ENCODE data around the gene MRPL23.
A peak's percentile ranks its signal among the peaks of the same experiment; 100 is the strongest.

The MRPL23 gene

GRCh38 chr11:1946812-1947484, at the start of gene MRPL23:
TSS of gene MRPL23 (plus strand) at chr11:1947332. CDS start at chr11:1947363, 31 bp downstream.
- peaks cover 4% of the 10 kb centered on the region for H3K27me3 Mint-ChIP-seq
- intact Hi-C loops (cut with micrococcal nuclease), result no loop called here
- H3K27ac Mint-ChIP-seq, result no peak within 1 kb of the TSS
- H3K4me1 Mint-ChIP-seq (ENCODE audit: low read depth), result no peaks in the 10 kb centered on the region
- H3K36me3 Mint-ChIP-seq (ENCODE audit: low read depth), result no peaks in the 10 kb centered on the region
- no peak within 1 kb of the TSS for H3K4me3 Mint-ChIP-seq
- H3K9me3 Mint-ChIP-seq, result no peaks in the 10 kb centered on the region

DNA sequence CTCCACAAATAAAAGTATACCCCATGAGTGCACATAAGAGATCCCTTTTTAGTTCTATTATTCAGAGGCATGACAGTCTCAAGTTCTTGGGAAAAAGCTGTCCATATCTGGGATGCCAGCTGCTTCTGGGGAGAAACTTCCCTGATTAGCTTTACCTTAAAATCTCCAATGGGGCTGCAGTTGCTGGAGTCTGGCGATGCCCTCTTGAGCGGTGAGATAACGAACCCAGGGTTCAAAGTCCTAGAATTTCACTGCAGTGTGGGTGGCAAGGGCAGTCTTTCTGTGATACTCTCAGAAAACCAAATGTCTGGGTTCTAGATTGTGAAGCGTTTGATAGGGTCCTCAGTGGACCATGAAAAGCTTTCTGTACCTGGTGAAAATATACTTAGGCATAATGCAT, 48.0 kb upstream of the MRPL23 start:
- Mint-ChIP-seq H3K27me3 (peaks cover 6% of the 10 kb centered on the region), H3K27ac (no peak overlapping the region), H3K36me3 (ENCODE audit: low read depth) (no peaks in the 10 kb centered on the region), H3K9me3 (no peaks in the 10 kb centered on the region), H3K4me1 (ENCODE audit: low read depth) (peaks cover 18% of the 10 kb centered on the region), H3K4me3 (no peak overlapping the region)
- intact Hi-C loops (cut with micrococcal nuclease), result no loop called here

GRCh38 chr11:1899686-1900085, 47.4 kb upstream of the MRPL23 start:
- no peak overlapping the region for H3K4me3 Mint-ChIP-seq
- H3K4me1 Mint-ChIP-seq (ENCODE audit: low read depth), result peaks cover 18% of the 10 kb centered on the region
- intact Hi-C loops (cut with micrococcal nuclease), result no loop called here

GRCh38 chr11:1906181-1906580, 41.0 kb upstream of the MRPL23 start:
- intact Hi-C loops (cut with micrococcal nuclease), result no loop called here
- peaks cover 11% of the 10 kb centered on the region for H3K4me1 Mint-ChIP-seq (ENCODE audit: low read depth)
- no peak overlapping the region for H3K27ac Mint-ChIP-seq
- no peaks in the 10 kb centered on the region for H3K36me3 Mint-ChIP-seq (ENCODE audit: low read depth)
- no peaks in the 10 kb centered on the region for H3K9me3 Mint-ChIP-seq
- H3K27me3 Mint-ChIP-seq, result peaks cover 9% of the 10 kb centered on the region
- no peak overlapping the region for H3K4me3 Mint-ChIP-seq

More at GRCh38 chr11:1899686-1900085, 47.4 kb upstream of the MRPL23 start:
- H3K9me3 Mint-ChIP-seq, result no peaks in the 10 kb centered on the region
- peaks cover 6% of the 10 kb centered on the region for H3K27me3 Mint-ChIP-seq
- no peaks in the 10 kb centered on the region for H3K36me3 Mint-ChIP-seq (ENCODE audit: low read depth)
- no peak overlapping the region for H3K27ac Mint-ChIP-seq

GRCh38 chr11:1906611-1907423, 40.3 kb upstream of the MRPL23 start:
- H3K4me3 Mint-ChIP-seq, result no peak overlapping the region
- intact Hi-C loops (cut with micrococcal nuclease), result no loop called here
- no peaks in the 10 kb centered on the region for H3K36me3 Mint-ChIP-seq (ENCODE audit: low read depth)
- H3K27ac Mint-ChIP-seq, result no peak overlapping the region
- H3K9me3 Mint-ChIP-seq, result no peaks in the 10 kb centered on the region
- H3K27me3 Mint-ChIP-seq, result peaks cover 9% of the 10 kb centered on the region
- peaks cover 11% of the 10 kb centered on the region for H3K4me1 Mint-ChIP-seq (ENCODE audit: low read depth)

DNA sequence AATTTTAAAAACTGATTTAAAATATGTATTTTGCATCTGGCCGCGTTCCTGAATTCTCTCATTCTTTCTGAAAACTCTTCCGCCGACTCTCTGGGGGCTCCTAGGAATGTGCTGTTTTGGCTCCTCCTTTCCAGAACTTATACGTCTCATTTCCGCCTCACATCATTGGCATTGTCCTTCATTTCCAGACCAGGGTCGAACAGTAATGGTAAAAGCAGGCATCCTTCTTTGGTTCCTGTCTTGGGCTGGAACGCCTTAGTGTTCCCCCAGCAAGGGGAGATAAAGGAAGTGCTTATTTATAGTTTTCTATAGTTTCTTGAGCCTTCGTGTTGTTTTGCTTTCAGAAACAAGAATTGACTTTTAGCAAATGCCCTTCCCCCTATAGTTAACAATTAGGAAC, 38.5 kb upstream of the MRPL23 start:
- Mint-ChIP-seq H3K9me3 (no peaks in the 10 kb centered on the region), H3K4me3 (no peak overlapping the region), H3K36me3 (ENCODE audit: low read depth) (no peaks in the 10 kb centered on the region), H3K27me3 (peaks cover 12% of the 10 kb centered on the region), H3K27ac (no peak overlapping the region), H3K4me1 (ENCODE audit: low read depth) (peaks cover 26% of the 10 kb centered on the region)
- intact Hi-C loops (cut with micrococcal nuclease), result no loop called here

- Mint-ChIP-seq H3K4me1 (ENCODE audit: low read depth) (peaks cover 28% of the 10 kb centered on the region), H3K9me3 (no peaks in the 10 kb centered on the region), H3K4me3 (no peak overlapping the region), H3K27ac (no peak overlapping the region), H3K27me3 (peaks cover 12% of the 10 kb centered on the region), H3K36me3 (ENCODE audit: low read depth) (no peaks in the 10 kb centered on the region)
- intact Hi-C loops (cut with micrococcal nuclease), result no loop called here
Observed at GRCh38 chr11:1909524-1909923, 37.6 kb upstream of the MRPL23 start.

- Mint-ChIP-seq H3K4me1 (ENCODE audit: low read depth) (peaks cover 28% of the 10 kb centered on the region), H3K27ac (peak overlapping the region; percentile 65), H3K4me3 (no peak overlapping the region), H3K36me3 (ENCODE audit: low read depth) (peaks cover 11% of the 10 kb centered on the region), H3K27me3 (peaks cover 17% of the 10 kb centered on the region), H3K9me3 (no peaks in the 10 kb centered on the region)
- intact Hi-C loops (cut with micrococcal nuclease), result no loop called here
Observed at GRCh38 chr11:1912289-1912878, 34.7 kb upstream of the MRPL23 start.

- peaks cover 11% of the 10 kb centered on the region for H3K36me3 Mint-ChIP-seq (ENCODE audit: low read depth)
- intact Hi-C loops (cut with micrococcal nuclease), result loop anchor here (1.0 kb wide), 1 partner anchor 26 kb away; no protein-coding TSS in a partner anchor
- no peak overlapping the region for H3K4me3 Mint-ChIP-seq
- peaks cover 18% of the 10 kb centered on the region for H3K27me3 Mint-ChIP-seq
- H3K27ac Mint-ChIP-seq, result peak overlapping the region; percentile 65
- H3K9me3 Mint-ChIP-seq, result no peaks in the 10 kb centered on the region
- peaks cover 27% of the 10 kb centered on the region for H3K4me1 Mint-ChIP-seq (ENCODE audit: low read depth)
Observed at GRCh38 chr11:1913271-1914060, 33.7 kb upstream of the MRPL23 start.

- Mint-ChIP-seq H3K9me3 (no peaks in the 10 kb centered on the region), H3K27me3 (peaks cover 22% of the 10 kb centered on the region), H3K4me3 (no peak overlapping the region), H3K27ac (no peak overlapping the region), H3K4me1 (ENCODE audit: low read depth) (peaks cover 23% of the 10 kb centered on the region), H3K36me3 (ENCODE audit: low read depth) (peaks cover 11% of the 10 kb centered on the region)
- intact Hi-C loops (cut with micrococcal nuclease), result loop anchor here (5.0 kb wide), 1 partner anchor 78 kb away; the partner anchor contains the start of gene TNNI2
Observed at GRCh38 chr11:1915795-1916131, 31.4 kb upstream of the MRPL23 start.

DNA sequence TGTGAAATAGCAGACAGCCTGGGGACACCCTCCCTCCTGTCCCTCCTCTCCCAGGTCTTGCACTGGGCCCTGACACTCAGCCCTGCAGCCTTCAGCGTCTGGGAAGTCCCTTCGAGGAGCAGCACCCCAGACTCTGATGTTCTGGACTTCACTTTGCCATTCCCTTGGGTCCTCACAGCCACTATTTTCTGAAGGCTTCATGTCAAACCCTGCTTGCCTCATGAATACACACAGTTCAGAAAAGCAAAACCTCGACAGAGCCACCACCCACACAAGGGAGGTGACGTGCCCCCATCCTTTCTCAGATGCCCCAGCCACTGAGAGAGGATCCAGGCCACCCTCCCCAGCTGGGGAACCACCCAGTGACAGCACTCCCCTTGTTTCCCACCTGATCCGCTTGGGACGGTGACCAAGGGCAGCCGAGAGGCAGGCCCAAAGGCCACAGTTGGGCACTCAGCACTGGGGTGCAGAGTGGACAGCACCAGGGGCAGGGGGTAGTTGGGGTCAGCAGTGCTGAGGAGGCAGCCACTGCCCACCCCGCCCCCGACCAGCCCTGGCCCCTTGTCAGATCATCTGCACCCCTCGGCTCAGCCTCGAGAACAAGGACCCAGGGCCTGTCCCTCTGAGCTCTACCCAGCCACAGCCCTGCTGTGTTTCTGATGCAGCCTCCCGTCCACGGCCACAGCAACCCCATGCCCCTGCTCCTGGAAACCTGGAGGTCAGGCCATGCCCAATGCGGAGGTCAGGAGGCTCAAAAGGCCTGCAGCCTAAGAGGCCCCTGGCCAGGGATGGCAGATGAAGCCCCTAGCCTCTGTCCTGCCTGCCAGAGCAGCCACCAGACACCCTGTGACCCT, 30.8 kb upstream of the MRPL23 start:
- Mint-ChIP-seq H3K36me3 (ENCODE audit: low read depth) (peaks cover 11% of the 10 kb centered on the region), H3K4me1 (ENCODE audit: low read depth) (peaks cover 23% of the 10 kb centered on the region), H3K4me3 (no peak overlapping the region), H3K27ac (no peak overlapping the region), H3K9me3 (no peaks in the 10 kb centered on the region), H3K27me3 (peaks cover 25% of the 10 kb centered on the region)
- intact Hi-C loops (cut with micrococcal nuclease), result loop anchor here (5.0 kb wide), 1 partner anchor 79 kb away; the partner anchor contains the start of gene TNNI2

- no peaks in the 10 kb centered on the region for H3K9me3 Mint-ChIP-seq
- H3K4me3 Mint-ChIP-seq, result no peak overlapping the region
- H3K27ac Mint-ChIP-seq, result no peak overlapping the region
- intact Hi-C loops (cut with micrococcal nuclease), result loop anchor here (5.0 kb wide), 1 partner anchor 80 kb away; the partner anchor contains the start of gene TNNI2
- H3K36me3 Mint-ChIP-seq (ENCODE audit: low read depth), result peaks cover 11% of the 10 kb centered on the region
- H3K4me1 Mint-ChIP-seq (ENCODE audit: low read depth), result peaks cover 22% of the 10 kb centered on the region
- H3K27me3 Mint-ChIP-seq, result peaks cover 30% of the 10 kb centered on the region
Observed at GRCh38 chr11:1916986-1917522, 30.1 kb upstream of the MRPL23 start.
